SKM-1 treated with dmso at 0.1 percent for 144 hours (cell line): Measurements from ENCODE around the gene IQUB.
A peak's percentile ranks its signal among the peaks of the same experiment; 100 is the strongest.
"Not testable (repeated sequence)": the region's sequence is repeated elsewhere in the genome, so short reads cannot be mapped to it uniquely, and the experiment has no call there.

Experiments
- DNase-seq: peaks from one replicate; lab custom pipeline; 2025; ENCODE audit not compliant: unreplicated experiment; lab: John Stamatoyannopoulos, UW

IQUB gene

DNA sequence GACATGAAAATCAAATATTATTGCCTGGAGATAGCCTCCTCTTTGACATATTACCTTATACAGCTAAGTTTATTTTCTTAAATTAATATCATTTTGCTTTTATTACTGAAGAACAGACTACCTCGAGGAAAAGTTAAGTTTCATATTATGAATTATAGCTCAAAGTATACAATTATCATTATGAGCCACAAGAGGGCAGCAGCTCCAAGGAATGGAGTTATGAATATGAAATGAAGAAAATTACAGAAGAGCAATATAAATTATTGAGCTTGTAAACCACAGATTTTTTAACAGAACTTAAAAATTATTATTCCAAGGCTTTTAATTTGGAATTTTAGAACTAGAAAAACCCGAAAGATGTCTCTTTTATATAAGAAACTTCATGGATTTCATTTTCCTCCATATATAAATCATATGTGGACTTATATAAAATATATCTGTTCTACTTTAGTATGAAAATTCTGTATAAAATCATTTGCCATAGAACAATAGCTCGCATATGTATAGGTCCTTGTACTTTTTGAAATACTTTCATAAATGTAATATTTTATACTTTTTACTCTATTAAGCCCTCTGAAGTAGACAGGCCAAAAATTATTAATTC lies 40.1 kb downstream of the IQUB start:
- peak; percentile 52 for DNase-seq

DNA sequence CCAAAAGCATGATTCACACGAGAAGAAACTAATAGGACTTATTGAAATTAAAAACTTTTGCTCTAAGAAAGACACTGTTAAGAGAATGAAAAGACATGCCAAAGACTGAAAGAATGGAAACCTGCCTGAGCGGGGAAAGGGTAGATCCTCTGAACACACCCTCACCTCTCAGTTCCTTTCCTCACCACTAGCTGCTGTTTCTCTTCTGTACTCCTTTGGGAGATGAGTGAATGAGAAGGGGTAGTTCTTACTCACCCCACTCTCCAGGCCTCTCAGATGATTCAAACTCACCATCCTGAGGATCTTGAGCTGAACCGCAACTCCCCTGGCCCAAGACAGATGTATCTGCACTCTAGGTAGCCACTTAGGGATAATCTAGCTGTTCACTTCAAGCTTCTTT lies 41.9 kb downstream of the IQUB start:
- no peak for DNase-seq

DNA sequence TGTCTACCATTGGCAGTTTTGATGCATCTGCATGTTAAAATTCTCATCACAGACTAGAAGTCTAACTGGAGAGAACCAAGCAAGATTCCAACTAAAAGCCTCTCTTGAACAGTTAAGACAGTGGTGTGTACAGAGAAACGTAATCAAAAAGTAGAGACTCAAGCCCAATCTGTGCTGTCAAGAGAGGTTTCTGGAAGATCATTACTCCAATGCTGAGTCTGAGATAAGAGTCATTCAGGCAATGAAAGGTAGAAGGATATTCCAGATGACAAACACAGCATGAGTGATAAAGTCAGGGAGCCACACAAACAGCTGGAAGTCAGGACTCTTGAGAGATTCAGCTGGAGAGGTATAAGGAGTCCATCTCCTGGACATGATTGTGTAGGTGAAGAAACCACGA lies 48.7 kb downstream of the IQUB start:
- no peak for DNase-seq

DNA sequence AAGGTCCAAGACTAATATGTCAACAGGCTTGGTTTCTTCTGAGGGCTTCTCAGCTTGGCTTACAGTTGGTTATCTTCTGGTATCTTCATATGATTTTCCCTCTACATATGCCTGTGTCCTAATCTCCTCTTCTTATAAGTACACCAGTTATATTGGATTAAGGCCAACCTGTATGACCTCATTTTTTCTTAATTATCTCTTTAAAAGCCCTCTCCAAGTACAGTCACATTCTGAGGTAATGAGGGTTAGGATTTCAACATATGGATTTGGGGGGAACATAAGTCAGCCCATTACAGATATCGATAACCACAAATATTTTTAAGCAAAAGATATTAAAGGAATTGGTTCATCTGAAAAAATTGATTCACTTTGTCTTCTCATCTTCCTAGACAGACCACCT lies 49.2 kb downstream of the IQUB start:
- DNase-seq: no peak

DNA sequence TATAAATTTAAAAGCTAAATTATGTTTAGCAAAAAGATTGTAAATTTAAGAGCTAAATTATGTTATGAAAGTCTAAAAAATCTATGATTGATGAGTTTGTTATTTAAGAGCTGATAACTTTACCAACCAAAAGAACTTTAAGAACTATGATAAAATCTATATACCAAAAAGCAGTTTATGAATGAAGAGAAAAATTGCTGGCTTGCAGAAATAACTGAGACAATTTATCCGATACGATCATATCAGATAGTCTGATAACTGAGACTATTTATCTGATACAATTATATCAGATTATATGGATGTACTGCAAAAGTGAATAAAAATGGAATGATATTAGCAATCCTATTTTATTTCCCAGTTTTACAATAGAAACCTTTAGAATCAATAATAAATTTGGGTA lies 50.2 kb downstream of the IQUB start:
- no peak for DNase-seq

DNA sequence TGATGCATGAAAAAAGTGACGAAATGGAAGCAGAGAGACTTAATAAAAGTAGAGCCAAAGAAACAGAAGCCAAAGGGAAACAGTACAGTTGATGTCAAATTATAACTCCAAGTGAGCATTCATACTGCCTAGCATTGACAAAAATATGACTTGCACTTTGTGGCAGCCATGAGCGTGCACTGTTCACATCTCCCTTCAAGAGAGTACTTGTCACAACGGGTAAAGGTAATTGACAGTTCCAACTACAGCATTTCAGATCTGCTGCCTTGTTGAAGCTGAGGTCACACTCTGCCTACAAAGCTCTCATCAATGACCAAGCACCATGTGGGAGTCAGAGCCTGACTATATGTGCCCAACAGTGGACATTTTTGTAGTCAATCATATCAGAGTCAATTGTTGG lies 54.3 kb downstream of the IQUB start:
- no peak for DNase-seq

DNA sequence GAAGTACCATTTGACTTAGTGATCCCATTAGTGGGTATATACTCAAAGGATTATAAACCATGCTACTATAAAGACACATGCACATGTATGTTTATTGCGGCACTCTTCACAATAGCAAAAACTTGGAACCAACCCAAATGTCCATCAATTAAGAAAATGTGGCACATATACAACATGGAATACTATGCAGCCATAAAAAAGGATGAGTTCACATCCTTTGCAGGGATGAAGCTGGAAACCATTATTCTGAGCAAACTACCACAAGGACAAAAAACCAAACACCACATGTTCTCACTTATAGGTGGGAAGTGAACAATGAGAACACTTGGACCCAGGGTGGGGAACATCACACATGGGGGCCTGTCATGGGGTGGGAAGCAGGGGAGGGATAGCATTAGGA lies 56.3 kb downstream of the IQUB start:
- DNase-seq: not testable (repeated sequence)

DNA sequence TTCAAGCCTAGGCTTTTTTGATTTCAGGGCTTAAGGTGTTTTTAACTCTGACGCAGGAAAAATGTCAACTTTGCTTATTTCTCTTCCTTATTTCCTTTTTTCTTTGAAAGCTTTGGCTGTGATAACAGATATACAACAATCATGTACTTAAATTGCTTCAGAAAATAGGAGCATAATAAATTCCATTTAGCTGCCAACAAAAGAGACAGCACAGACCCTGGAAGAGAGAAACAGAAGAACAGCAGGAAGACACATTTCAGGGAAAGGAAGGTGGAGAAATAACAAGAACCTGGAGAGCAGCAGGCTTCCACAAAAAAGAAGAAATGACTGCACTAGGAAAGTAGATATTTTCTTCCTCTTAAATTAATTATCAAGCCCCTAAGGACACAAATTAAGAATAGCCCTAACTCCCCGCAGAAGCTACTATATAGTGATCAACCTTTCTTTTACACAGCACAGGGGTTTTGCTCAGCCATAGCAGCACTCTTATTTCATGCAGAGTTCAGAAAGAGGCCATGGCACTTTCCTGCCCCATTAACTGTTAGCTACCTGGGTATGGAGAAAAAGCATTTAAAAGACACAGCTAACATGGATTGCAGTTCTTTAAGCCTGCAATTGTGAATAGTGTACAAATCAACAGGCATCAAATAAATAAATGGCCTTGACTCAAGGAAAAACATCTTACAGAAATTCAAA lies 61.5 kb downstream of the IQUB start:
- no peak for DNase-seq

DNA sequence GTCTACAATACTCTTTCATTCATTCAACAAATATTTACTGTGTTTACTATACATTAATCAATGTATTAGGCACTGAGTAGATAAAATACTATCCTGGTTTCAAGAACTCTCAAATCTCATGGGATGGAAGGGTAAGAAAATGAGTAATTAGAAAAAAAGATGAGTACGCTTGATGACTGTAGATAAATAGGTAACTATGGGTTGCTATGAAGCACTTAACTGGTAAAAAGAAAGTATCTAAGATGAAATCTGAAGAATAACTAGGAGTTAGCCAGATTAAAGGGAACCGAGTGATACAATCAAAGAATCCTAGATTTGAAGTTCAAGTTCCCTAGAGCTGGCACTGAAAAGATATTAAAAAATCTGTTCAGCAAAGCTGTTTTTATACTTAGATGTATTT lies 62.1 kb downstream of the IQUB start:
- no peak for DNase-seq

DNA sequence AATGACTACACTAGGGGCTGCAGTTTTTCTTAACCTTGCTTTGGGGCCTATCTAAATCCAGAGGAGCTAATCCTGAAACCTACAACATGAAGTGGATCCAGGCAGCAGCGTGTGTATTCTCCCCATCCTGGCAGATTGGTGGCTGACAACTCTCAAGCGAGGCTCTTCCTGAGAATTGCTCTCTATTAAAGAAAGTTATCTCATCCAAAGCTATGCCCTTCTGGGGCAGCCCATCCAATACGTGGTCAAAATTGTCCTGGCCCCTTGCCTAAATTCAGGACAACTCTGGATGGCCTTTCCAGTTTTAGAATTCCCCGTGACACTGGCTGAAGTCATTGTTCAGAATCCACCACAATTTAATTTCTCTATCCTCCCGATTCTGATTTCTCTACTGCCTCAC lies 66.1 kb downstream of the IQUB start:
- no peak for DNase-seq

DNA sequence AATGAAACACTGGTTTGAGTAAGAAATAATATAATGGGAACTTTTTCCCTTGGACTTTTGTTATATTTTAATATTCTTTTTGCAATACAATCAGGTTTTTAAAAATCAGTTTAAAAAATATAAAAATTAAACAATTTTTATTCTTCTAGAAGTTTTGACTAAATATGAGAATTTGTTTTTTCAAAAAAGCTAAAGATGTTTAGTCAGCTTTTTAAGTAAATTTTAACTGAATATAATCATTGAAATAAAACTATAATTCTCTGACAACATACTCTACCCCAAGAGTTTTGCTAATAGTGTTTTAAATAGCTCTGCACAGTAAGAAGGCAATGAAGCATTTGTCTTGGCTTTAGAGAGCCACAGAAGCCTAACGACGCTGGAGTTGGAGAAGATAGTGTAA lies 70.5 kb downstream of the IQUB start:
- DNase-seq: no peak

DNA sequence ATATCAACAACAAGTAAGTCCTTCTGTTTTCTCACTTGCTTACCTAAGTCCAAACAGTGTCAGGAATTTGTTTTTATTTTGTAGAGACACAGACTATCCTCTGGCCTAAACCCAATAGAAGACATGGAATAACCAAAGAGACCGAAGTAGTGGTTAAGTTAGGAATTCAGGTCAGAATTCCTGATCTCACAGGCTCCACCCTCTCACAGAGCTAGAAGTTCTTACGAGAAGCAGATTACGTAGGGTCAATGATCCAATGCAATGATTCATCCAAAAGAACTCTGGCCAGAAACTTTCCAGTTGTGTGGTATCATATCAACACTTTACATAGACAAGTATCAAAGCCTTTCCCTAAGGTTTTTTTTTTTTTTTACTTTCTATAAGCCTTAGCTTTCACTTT lies 73.8 kb downstream of the IQUB start:
- DNase-seq: no peak

DNA sequence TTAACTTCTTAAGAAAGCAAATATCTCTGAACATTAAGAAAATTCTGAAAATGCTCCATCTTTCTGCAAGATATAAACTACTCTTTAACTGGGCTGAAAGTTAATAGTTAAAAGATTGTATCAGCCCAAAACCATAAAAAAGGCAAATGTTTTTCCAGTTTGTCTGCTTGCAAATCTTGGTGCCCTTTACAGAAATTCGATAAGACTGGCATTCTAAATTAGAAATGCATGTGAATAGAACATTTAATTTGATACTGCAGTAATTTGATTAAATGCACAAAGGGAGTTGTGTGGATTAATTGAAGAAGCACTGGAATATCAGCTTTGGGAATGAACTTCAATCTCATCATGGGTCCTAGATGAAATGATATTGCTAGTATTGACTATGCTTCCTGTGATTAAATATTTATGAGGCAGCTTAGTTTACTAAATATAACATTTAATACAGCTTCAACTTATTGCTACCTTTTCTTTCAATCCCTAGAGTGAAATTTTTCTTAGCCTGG lies 78.4 kb downstream of the IQUB start:
- DNase-seq: no peak

DNA sequence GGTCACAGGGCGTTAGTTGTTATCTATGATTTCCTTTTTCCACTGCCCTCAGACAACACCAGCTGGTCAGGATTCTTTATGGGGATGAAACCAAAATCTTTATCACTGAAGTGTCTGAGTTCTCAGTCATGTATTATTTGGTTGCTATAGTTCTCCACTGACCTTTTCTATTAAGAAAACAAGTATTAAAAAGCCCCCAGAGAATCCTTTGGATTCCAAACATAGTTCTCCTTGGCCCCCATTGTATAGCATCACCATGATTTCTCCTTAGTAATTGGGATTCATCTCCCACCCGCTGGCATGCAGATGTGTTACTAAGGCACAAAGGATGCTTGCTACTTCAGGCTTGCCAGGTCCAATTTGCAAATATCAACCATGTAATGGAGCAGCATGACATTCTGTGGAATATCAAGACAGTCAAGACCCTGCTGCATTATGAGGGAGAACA lies 94.3 kb downstream of the IQUB start:
- DNase-seq: no peak

DNA sequence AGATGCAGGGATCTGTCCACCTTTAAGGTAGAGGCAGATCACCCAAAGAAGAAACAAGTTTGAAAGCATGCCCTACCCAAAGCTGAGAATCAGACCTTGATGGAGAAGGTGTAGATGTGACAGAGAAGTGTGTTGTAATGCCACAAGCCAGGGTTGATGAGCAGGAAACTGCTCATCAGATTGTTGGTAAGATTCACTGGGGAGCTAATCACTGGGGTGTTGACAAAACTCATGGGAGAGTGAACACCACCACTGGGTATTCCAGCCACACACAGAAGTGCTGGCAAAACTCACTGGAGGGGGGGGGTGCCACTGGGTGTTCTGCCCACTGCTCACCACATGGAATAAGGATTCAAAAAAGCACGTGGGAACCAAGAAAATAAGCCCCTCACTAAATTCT lies 95.2 kb downstream of the IQUB start:
- DNase-seq: no peak

DNA sequence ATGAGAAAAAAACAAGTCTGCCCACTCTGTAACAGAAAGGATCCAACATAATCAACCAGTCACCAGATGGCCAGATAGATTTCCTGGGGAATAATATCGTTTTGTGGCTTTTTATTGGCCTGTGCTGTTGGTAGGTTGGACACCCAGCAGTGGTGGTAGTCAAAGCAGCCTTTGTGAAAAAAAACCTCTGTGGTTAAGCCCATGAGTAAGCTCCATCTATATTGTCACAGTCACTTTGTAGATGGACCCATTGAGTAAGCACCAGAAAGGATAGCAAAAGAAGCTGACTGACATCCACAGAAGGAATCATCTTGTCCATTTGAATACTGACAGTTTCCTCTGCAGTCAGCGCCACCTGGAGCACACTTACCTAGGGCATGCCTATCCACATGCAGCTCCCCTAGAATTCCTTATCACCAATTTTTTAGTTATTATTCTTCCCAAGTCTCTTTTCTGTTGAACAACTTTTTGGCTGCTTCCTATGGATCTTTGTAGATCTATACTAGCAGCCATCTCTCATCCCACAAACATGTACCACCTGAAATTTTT lies 96.9 kb downstream of the IQUB start:
- no peak for DNase-seq

DNA sequence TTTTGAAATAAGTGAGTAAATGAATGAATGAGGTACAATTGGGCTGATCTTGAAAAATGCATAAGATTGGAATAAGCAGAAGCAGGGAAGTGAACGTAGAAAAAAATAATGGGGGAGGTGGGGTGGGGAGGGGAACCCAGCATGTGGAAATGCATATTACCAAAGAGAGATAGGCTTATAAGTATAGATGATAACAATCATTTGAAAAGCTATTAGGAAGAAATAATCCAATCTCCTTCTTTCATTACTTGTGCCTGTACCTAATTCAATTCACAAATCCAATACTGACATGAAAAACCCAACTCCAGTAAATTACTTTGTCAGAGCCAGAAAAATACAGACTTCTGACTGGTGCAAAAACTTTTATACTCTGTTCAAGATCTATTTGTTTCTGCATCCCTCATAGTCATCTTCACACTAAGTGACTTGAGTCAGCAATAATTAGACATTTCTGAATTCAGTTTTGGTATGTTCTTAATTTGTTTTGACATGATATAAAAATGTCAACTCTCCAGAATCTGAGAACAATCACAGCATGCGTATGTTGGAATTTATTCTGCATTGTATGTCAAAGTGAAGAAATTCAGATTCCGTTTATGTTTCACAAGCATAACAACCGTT lies 99.2 kb downstream of the IQUB start:
- DNase-seq: no peak

DNA sequence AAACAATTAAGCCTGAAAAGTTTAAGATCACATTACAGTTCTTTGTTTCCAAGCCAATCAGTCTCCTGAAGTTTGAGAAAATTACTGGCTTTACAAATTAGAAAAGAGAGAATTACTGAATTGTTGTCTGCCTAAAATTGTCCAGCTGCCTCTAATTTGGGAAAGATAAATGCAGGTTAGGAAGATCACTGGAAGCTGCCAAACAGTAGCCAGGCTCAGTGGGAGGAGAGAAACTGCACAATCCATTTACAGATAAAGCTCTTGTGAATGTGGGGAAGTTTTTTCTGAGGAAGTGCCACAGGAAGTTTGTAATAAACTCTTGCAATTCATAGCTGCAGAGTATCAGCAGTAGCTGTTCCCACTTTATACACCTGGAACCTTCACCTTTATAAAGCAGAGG lies 100.7 kb downstream of the IQUB start:
- peak; percentile 3 for DNase-seq

DNA sequence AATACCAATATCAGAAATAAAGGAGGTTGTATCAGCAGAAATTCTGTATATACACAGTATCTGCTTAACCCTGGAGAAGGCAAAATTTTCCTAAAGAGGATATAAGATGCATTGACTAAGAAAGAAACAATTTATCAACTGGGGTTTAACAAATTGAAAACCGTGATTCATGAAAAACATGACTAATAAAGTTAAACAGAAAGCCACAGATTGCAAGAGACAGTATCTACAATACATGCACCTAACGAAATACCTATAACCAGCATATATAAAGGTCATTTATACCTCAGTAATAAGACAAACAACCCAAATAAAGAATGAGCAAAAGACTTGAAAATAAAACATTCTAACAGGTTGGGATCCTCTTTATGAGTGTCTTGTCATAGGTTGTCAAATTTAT lies 101.8 kb downstream of the IQUB start:
- no peak for DNase-seq

DNA sequence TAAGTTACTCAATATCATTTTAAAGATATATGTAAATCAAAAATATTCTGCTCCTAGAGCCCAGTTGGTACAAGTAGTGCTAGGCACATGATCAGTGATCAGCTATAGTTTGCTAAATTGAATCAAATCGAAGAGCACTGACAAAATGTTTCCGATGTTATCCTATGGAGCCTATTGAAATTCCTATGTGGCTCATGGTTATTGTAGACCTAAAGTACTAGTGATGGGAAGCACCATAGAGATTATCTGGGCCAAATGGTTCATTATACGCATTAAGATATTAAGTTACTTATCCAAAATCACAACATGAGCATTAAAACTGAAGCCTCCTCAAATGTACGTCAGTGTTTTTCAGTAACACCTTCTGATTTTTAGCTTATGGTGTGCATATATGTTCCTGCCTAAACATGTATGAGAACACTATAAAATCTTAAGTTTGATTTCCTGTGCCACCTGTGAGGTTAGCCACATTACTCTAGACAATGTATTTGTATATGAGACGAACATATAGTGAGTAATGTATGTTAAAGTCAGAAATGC lies 103.2 kb downstream of the IQUB start:
- DNase-seq: no peak

DNA sequence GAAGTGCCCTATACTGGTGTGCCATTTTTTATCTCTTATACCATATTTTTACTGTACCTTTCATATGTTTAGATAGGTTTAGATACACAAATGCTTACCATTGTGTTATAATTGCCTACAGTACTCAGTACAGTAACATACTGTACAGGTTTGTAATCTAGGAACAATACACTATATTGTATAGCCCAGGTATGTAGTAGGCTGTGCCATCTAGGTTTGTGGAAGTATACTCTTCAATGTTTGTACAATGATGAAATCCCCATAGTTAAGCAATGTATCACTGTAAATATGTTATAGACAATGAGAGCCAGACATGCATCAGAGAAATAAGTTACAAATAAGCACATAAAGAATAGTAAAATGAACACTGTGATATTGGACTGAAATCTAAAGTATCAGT lies 109.1 kb downstream of the IQUB start:
- DNase-seq: no peak

DNA sequence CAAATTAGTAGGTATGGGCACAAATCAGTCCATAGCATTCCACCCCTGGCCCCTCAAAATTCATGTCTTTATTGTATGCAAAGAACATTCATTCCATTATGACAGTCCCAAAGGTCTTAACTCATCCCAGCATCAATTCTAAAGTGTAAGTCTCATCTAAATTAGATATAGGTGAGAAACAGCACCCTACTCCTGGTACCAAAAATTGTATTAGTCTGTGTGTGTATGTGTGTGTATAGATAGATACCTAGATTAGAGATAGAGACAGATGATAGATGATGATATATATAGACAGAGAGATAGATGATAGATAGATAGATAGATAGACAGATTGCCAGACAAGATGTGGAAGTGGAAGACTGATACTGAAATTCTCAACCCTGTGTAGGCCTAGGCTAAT lies 109.9 kb downstream of the IQUB start:
- DNase-seq: no peak
